H54 (cell line): ENCODE results near the gene CBFA2T2.
A peak's percentile ranks its signal among the peaks of the same experiment; 100 is the strongest.
"Not testable (repeated sequence)": the region's sequence is repeated elsewhere in the genome, so short reads cannot be mapped to it uniquely, and the experiment has no call there.

ENCODE experiments used
- DNase-seq: peaks from one replicate; pipeline ENCODE4 v3.0.0; 2011; ENCODE audit warnings: low spot score, mixed read lengths; ENCODE audit not compliant: insufficient read length
- FAIRE-seq: peaks from 3 replicates; lab custom pipeline; 2011; peaks lifted over from hg19 to GRCh38; lab: Jason Lieb, UNC
- POLR2A ChIP-seq: IDR thresholded peaks from 2 replicates; pipeline ENCODE4 v1.6.1; 2011; ENCODE audit warnings: low read depth, mild to moderate bottlenecking, low read length

Gene CBFA2T2

GRCh38 chr20:33480048-33480447, 9.8 kb upstream of the CBFA2T2 start:
- DNase-seq (no peak), FAIRE-seq (no peak)
- no peak for TF ChIP-seq POLR2A

- FAIRE-seq (no peak), DNase-seq (no peak)
- TF ChIP-seq POLR2A: no peak
Observed at GRCh38 chr20:33481431-33481941, 8.4 kb upstream of the CBFA2T2 start.

GRCh38 chr20:33482581-33482980, 7.3 kb upstream of the CBFA2T2 start:
- FAIRE-seq: no peak
- TF ChIP-seq POLR2A: no peak
- no peak for DNase-seq

DNA sequence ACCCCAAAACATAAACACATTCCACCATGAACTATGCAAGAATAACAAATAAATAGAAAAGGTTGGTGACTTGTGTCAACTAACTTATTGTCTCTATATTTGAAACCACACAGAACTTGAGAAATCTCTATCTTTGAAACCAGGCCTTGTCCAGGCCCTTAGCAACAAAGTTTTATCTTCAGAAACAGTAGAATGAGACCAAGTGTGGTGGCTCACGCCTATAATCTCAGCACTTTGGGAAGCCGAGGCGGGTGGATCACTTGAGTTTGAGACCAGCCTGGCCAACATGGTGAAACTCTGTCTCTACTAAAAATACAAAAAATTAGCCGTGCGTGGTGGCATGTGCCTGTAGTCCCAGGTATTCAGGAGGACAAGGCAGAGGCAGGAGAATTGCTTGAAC, 6.7 kb upstream of the CBFA2T2 start:
- not testable (repeated sequence) for DNase-seq, FAIRE-seq

- TF ChIP-seq POLR2A: no peak
- FAIRE-seq: no peak
- DNase-seq: no peak
Observed at GRCh38 chr20:33488201-33488600, 1.7 kb upstream of the CBFA2T2 start.

- DNase-seq, FAIRE-seq: not testable (repeated sequence)
Observed at GRCh38 chr20:33488661-33489494, 1.0 kb upstream of the CBFA2T2 start.

DNA sequence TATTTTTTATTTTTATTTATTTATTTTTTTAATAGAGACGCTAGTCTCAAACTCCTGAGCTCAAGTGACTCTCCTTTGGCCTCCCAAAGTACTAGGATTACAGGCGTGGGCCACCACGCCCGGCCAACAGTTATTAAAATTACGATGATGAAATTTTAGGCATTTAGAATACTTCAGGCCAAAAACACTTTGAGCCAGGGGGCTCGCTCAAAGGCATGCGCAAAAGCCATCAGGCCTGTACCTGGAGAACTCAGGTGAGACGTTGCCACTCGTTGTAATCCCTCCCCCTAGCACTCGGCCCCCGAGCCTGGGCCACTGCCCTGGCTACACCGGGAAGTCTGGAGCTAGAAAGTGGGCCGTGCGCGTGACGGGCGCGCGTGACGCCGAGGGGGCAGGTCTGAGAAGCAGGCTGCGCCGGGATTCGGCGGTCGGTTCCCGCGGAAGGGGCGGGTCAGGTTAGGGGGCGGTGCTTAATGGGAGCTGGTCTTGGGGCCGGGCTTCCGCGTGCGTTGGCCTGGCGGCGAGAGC, 337 bp upstream of the CBFA2T2 start:
- DNase-seq (peak; percentile 99), FAIRE-seq (no peak)
- TF ChIP-seq POLR2A: peak; percentile 96

DNA sequence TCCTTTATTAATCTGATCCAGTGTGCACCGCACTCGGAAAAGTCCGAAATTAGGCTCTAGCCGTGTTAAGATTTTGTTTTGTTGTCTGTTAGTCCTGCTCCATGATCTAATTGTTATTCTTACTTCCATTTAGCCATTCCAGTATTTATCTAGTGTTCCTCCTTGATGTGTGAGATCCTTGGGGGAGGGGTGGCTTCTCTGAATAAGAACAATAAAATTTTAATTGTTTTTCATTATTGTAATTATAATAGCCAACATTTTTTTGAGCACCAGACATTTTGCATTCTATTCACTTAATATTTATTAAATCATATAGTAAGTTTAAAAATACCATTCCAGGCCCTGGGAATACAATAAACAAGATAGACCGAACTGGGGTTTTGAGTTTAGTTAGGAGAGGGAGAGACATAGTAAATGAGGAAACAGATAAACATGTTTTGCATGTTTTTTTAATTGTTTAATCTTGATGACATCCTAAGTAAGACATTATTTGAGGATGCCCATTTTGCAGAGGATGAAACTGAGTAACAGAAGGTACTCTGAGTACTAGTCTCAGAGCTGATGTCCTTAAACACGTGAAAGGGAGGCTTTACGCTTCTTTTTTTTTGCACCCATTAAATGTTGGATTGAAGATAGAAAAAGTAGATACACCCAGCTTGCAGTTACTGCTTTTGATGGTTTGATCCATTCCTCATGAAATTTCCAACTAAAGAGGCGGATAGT, 1.2 kb downstream of the CBFA2T2 start:
- no peak for FAIRE-seq
- peak; percentile 35 for DNase-seq
- TF ChIP-seq POLR2A: no peak

DNA sequence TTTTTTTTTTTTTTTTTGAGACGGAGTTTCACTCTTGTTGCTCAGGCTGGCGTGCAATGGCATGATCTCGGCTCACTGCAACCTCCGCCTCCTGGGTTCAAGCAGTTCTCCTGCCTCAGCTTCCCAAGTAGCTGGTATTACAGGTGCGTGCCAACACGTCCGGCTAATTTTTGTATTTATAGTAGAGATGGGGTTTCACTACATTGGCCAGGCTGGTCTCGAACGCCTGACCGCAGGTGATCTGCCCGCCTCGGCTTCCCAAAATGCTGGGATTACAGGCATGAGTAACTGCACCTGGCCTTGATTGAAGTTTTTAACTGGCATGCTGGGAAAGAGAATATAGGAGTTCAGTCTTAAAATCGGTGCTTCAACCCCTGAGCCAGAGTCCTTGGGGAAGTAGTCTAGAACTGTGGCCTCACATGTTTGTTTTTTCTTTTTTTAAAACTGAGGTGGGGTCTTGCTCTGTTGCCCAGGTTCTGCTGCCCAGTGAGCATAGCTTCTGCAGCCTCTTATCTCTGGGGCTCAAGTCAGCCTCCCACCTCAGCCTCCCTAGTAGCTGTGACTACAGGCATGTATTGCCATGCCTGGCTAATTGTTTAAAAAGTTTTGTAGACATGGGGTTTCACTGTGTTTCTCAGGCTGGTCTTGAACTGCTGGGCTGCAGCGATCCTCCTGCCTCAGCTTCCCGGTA, 3.3 kb downstream of the CBFA2T2 start:
- no peak for TF ChIP-seq POLR2A
- no peak for DNase-seq
- FAIRE-seq: no peak

GRCh38 chr20:33496776-33497175, 6.9 kb downstream of the CBFA2T2 start:
- not testable (repeated sequence) for FAIRE-seq, DNase-seq

GRCh38 chr20:33499355-33499754, 9.5 kb downstream of the CBFA2T2 start:
- no peak for FAIRE-seq
- no peak for DNase-seq
- TF ChIP-seq POLR2A: no peak

DNA sequence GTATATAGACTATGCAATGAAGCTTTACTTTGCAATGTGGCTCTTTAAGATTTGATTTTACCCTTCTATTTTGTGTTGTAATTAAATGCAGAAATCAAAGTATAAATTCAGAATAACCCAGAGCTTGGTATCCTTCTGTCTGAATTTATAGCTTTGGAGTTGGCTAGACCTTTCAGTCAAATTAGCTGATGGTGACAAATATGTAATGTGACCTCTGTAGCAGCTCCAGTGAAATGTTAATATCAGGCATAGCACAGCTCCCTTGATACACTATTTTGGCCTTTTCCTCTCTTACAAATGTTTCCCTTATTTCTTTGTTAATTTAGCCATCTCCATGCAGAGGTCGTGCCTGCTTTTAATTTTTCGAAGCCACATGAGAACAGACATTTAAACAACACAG, 11.1 kb downstream of the CBFA2T2 start:
- no peak for DNase-seq
- no peak for TF ChIP-seq POLR2A
- no peak for FAIRE-seq

DNA sequence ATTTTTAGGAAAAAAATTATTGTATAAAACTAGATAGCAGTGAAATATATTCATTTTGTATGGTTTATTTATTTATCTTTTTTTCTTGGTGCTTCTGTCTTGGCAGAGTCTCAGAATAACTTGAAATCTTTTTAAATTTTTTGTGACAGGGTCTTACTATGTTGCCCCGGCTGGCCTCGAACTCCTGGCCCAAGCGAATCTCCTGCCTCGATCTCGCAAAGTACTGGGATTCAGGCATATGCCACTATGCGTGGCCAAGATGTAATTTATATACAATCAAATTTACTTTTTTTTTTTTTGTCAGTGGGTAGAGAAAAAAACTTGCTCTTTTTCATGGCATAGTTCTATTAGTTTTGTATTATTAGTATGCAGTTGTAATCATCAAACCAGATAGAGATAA, 13.7 kb downstream of the CBFA2T2 start:
- FAIRE-seq: no peak
- TF ChIP-seq POLR2A: no peak
- no peak for DNase-seq

GRCh38 chr20:33506576-33506975, 16.7 kb downstream of the CBFA2T2 start:
- no peak for FAIRE-seq
- no peak for TF ChIP-seq POLR2A
- no peak for DNase-seq
